ENCODE results near the gene ASXL1.
"Not testable (repeated sequence)": the region's sequence is repeated elsewhere in the genome, so short reads cannot be mapped to it uniquely, and the experiment has no call there.

ASXL1 gene

DNA sequence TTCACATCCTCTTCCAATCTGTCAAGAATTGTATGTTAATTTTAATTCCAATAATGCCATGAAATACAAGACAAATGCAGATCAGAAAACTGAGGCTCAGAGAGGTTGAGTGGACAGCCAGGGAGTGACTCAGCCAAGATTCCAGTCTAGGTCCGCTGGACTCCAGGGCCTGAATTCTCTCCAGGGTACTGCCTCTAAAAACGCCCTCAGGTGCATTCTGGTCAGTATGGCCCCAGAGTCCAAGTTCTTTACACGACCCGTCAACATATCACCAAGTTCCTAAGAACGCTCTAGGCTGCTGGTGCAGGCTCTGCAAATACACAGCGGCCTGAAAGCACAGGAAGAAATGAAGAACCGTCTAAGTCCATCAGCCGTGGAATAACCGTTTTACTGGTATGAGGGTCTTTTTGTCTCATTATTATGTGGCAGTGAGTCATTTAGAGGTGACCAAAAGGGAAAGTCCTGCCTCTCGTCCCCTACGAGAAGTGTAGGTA is 709 bp upstream of the ASXL1 start:
- H3K4me3 ChIP-seq (ENCODE audit: low read length), result peak overlapping the region; percentile 78
- DNase-seq (ENCODE audit: low read depth, low spot score), result no peak

DNA sequence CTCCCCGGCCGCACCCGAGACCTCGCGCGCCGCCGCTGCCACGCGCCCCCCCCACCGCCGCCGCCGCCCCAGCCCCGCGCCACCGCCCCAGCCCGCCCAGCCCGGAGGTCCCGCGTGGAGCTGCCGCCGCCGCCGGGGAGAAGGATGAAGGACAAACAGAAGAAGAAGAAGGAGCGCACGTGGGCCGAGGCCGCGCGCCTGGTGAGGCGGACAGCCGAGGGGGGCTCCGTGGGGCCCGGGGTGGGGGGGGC is 426 bp downstream of the ASXL1 start:
- H3K4me3 ChIP-seq (ENCODE audit: low read length), result peak overlapping the region; percentile 78
- DNase-seq (ENCODE audit: low read depth, low spot score), result no peak

DNA sequence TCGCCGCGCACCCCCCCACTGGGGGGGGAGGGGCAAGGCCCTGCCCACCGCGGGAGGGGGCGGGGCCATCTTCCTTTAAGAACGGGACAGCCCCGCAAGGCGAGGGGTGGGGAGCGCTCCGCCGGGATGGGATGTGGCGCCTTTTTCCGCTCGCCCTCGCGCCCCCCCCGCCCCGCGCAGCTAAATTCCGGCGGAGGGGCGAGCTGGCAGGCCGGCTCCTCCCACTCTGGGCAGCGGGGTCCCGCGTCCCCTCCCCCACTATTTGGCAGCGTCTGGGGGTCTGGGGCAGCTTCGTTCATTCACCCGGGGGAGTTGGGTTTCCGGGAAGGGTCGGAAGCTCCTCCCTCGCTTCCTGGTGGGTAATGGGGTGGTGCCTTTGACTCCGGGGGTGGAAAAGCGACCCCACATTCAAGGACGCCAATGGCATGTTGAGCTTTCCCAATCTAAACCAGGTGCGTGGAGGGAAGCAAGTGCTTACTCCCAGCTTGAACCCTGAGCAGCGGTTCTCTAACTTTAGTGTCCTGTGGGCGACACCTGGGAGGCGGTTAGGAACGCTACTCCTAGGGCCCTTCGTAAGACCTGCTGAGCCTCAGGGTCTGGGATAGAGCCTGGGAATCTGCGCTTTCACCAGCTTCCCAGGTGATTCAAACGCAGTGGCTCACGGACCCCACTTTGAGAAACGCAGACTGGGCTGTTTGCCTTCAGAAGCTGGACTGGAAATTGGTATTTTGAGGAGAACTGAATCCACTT is 927 bp downstream of the ASXL1 start:
- peak; percentile 65 for DNase-seq (ENCODE audit: low read depth, low spot score)
- peak overlapping the region; percentile 78 for H3K4me3 ChIP-seq (ENCODE audit: low read length)

DNA sequence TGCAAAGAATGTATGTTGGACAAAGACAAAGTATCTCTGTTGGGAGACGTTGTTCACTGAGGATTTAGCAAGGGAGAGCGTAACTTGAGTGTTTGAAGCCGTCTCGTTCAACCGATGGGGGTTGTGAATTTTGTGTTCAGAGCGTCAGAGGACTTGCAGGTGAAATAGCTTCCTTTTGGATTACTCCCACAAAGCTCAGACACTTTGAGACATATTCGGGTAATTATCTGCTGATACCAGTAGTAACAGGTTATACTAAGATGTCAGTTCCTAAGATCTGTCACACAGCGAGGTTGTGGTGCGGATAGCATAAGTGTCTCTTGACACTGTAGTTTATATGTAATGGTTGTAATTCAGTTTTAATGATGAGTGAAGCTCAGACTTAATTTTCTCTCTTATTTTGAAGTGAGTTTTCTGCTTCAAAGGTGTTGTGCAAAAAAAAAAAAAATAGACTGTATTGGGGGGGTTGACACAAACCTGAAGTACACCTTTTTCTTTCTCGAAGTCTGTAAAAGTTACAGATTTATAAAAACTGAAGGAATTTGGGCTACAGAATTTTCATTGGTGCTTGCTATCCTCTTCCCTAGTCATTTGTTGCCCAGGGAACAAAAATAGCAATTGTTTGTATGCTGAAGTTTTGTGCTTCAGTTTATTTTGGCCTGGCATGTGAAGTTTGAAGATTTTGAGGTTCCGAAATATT is 1.7 kb downstream of the ASXL1 start:
- DNase-seq (ENCODE audit: low read depth, low spot score), result no peak
- peak overlapping the region; percentile 78 for H3K4me3 ChIP-seq (ENCODE audit: low read length)

DNA sequence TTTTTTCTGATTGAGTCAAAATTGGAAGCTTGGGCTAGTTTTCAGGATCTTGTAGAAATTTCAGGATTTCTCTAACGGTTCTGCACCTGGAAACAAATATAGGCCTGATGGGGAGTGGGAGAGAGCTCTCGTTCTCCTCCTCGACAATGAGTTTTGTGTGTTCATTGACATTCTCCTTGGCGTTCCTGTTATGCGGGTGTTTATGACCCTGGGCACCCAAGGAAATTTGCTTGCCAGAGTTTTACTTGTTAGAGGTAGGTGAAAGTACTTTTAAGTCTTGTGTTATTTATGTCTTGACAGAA is 2.2 kb downstream of the ASXL1 start:
- no peak for DNase-seq (ENCODE audit: low read depth, low spot score)
- no peak overlapping the region for H3K4me3 ChIP-seq (ENCODE audit: low read length)

DNA sequence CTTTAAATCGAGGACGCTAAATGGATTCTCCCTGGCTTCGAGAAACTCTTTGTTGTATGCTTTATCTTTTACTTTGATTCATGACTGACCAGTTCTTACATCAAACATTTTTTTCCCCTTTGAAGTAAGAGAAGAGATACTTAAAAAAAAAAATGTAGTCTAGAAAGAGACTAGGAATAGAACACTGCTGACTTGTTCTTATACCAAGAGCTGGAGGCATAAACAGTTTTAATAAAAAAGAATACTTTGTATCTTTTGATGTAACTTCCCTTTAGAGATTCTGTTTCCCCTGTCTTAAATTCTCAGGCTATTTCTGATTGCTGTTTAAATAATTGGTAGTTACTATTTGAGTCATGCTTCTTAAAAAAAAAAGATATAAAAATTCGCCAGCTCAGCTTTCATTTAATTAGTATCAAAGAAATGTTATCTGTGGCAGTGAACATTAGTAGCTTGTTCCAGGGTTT is 4.8 kb downstream of the ASXL1 start:
- DNase-seq (ENCODE audit: low read depth, low spot score), result no peak
- H3K4me3 ChIP-seq (ENCODE audit: low read length), result no peak overlapping the region

DNA sequence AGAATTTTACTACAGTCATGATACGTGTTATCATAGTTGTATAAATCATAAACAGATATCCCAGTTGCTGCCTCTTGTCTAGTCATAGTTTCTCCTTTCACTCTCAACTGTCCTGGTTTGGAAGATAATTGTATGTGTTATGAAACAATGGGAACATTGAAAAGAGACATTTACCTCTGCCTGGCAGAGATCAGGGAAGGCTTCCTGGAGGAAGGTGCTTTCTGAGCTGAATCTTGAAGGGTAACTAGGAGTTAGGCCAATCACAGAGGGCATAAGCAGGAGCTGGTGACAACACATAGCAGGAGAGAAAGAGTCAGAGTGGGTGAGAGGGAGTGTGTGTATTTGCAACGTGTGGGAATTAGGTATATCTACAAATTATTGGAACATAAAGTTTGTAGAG is 5.4 kb downstream of the ASXL1 start:
- DNase-seq (ENCODE audit: low read depth, low spot score), result no peak
- no peak overlapping the region for H3K4me3 ChIP-seq (ENCODE audit: low read length)

DNA sequence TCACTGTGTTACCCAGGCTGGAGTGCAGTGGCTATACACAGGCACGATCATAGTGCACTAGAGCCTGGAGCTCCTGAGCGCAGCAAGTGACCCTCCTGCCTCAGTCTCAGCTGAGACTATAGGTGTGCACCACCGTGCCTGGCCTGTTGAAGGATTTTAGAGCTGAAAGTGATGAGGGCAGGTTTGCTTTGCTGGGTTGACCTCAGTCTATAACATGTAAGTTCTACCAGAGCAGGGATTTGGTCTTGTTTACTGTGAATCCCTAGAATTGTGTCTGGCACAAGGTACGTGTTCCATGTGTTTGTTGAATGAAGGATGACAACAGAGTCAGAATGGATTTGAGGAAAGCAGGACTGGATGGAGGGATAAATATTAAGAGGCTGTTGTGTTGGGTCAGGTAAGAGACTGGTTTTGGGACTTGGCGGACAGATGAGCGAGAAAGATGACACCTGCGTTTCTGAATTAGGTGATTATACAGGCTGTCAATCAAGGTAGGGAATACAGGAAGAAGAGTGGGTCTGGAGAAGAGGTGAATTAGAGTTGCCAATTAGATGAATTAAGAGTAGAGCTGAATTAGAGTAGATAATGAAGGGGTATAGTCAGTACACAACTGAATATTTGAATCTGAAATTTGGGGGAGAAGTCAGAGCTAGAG is 6.5 kb downstream of the ASXL1 start:
- H3K4me3 ChIP-seq (ENCODE audit: low read length), result no peak overlapping the region
- DNase-seq (ENCODE audit: low read depth, low spot score), result no peak

DNA sequence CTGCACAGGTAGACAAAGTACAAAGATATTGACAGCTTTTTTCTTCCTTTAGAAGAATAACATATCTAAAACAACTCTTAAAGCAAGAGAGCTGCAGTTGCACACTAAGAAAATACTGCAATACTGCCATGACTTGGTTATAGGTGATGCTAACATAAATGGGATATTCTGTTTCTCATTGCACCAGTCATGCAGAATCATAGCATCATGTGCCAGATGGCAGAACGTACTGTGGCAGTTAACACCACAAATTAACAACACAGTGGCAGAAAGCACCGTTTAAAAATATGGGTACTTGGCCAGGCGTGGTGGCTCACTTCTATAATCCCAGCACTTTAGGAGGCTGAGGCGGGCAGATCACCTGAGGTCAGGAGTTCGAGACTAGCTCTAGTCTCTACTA is 7.4 kb downstream of the ASXL1 start:
- no peak overlapping the region for H3K4me3 ChIP-seq (ENCODE audit: low read length)
- no peak for DNase-seq (ENCODE audit: low read depth, low spot score)

DNA sequence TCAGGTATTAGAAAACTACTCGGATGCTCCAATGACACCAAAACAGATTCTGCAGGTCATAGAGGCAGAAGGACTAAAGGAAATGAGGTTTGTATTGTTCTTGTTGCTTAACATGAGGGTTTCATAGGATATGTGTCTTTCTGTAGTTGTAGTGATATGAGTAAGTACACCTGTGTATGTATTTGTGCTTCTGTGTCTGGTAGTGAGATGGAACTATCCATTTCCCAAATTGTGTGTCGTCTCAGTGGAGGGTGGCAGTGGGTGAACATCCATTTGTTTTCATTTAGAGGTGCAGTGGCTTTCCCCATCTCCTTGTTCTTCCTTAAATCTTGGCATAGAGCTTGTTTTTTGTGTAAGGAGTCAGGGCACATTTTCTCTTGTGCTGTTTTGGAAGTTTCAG is 8.2 kb downstream of the ASXL1 start:
- H3K4me3 ChIP-seq (ENCODE audit: low read length), result no peak overlapping the region
- no peak for DNase-seq (ENCODE audit: low read depth, low spot score)

DNA sequence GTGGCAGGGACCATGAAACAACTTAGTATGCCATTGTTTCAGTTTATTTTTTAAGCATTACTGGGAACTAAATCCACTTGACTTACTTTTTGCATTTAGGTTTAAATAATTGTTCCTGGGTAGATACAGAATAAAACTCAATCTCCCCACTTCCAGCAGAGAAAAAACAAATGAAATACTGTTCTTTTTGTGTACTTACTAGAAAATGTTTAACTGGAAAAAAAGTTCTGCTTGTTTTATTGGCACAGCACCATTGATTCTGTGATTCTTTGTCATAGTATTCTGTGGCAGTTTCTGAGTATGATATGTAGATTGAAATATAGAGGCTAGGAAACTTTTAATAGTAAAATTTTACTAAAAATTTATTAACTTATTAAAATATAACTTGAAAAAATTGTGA is 10.2 kb downstream of the ASXL1 start:
- no peak overlapping the region for H3K4me3 ChIP-seq (ENCODE audit: low read length)
- DNase-seq (ENCODE audit: low read depth, low spot score), result no peak

DNA sequence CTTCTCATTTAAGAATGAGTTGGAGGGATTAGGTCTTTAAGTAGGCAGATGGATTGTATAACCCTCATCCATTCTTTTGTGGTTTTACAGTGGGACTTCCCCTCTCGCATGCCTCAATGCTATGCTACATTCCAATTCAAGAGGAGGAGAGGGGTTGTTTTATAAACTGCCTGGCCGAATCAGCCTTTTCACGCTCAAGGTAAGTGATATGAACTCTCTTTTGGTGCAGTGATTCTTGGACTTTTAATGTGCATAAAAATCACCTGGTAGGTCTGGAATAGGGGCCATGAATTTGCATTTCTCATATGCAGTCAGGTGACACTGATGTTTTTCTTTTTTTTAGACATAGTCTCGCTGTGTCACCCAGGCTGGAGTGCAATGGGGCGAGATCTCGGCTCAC is 10.8 kb downstream of the ASXL1 start:
- H3K4me3 ChIP-seq (ENCODE audit: low read length), result no peak overlapping the region
- DNase-seq (ENCODE audit: low read depth, low spot score), result no peak

DNA sequence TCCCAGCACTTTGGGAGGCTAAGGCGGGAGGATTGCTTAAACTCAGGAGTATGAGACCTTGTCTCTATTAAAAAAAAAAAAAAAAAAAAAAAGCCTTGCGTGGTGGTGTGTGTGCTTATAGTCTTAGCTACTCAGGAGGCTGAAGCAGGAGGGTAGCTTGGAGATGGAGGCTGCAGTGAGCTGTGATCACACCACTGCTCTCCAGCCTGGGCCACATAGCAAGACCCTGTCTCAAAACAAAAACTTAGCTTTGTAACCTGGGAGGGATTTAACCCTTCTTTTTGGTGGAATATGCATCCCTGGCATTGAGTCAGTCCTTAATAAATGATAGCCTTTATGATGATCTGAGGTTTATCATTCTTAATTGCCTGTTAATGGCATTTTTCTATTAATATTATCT is 12.8 kb downstream of the ASXL1 start:
- no peak for DNase-seq (ENCODE audit: low read depth, low spot score)
- no peak overlapping the region for H3K4me3 ChIP-seq (ENCODE audit: low read length)

DNA sequence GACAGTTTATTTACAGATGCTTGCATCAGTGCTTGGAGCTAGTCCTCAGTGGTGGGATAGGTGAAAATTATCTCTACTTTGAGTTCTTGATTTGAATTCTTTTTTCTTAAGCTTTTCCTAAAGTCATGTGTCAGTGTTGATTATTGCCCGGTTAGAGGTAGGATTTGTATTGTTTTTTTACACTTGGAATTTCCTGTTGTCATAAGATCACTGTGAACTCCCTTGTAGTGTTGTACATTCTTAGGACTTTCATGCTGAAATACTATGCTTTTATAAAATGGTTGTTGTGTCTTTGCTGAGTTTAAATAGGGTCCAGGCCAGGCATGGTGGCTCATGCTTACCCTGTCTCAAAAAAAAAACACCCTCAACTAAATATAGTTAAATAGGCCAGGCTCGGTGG is 20.3 kb downstream of the ASXL1 start:
- no peak overlapping the region for H3K4me3 ChIP-seq (ENCODE audit: low read length)
- no peak for DNase-seq (ENCODE audit: low read depth, low spot score)

DNA sequence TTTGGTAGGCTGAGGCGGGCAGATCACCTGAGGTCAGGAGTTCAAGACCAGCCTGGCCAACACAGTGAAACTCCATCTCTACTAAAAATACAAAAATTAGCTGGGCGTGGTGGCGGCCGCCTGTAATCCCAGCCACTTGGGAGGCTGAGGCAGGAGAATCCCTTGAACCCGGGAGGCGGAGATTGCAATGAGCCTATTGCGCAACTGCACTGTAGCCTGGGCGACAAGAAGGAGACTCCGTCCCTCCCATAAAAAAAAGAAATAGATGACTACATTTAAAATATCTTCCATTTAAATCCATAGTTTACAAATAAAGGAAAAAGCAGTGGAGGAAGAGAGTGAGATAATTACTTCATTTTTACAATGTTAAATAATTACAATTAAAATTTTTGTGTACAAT is 21.9 kb downstream of the ASXL1 start:
- DNase-seq (ENCODE audit: low read depth, low spot score); H3K4me3 ChIP-seq (ENCODE audit: low read length): not testable (repeated sequence)

DNA sequence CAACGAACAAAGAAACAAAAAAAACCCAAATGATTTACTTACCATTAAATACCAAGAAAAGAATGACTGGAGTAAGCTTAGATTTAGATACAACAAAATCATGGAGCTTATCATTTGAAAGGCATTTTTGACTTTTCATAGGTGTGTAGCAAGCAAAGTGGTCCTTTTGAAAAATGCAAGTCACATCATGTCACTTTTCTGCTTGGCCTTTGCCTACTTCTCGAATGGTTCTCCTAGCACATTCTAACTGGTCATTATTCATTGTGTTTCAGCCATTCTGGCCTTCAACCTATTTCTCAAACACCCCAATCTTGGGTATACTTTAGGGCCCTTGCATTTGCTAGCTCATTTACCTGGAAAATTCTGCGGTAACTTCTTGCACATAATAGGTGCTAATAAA is 22.6 kb downstream of the ASXL1 start:
- no peak overlapping the region for H3K4me3 ChIP-seq (ENCODE audit: low read length)
- no peak for DNase-seq (ENCODE audit: low read depth, low spot score)

DNA sequence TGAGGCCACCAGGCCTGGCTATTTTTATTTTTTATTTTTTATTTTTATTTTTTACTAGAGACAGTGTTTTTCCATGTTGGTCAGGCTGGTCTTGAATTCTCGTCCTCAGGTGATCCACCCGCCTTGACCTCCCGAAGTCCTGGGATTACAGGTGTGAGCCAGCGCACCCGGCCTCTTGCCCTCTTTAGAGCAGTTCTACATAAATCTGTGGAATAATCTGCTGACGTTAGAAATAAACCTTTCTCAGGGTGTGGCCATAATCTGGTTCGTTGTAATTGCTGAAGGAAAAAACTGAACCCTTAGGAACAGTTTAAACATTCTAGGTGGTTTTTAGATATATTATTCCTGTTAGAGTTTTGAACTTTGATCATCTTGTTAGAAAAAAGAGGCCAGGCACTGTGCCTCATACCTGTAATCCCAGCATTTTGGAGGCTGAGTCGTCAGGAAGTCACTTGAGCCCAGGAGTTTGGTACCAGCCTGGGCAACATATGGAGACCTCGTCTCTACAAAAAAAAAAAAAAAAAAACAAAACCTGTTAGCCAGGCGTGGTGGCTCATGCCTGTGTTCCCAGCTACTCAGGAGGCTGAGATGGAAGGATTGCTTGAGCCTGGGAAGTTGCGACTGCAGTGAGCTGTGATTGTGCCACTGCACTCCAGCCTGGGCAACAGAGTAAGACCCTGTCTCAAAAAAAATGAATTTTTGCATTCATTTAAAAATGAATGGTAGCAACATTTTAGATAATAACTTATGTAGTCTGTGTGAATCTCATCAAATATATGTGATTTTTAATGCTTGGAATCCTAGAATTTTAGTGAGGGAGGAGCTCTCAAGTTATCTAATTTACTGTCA is 24.2 kb downstream of the ASXL1 start:
- no peak for DNase-seq (ENCODE audit: low read depth, low spot score)
- no peak overlapping the region for H3K4me3 ChIP-seq (ENCODE audit: low read length)

DNA sequence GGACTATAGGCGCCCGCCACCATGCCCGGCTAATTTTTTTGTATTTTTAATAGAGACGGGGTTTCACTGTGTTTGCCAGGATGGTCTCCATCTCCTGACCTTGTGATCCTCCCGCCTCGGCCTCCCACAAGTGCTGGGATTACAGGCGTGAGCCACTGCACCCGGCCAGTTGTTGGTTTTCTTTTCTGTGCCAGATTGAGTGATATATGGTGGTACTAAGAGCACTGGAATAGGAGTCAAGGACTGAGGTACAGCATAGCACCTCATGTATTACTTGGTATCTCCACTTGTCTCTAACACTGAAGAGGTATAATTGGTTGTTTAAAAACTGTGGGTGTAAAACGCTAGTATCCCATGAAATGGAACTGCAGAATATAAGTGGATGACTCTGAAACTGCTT is 25.3 kb downstream of the ASXL1 start:
- not testable (repeated sequence) for H3K4me3 ChIP-seq (ENCODE audit: low read length); DNase-seq (ENCODE audit: low read depth, low spot score)

DNA sequence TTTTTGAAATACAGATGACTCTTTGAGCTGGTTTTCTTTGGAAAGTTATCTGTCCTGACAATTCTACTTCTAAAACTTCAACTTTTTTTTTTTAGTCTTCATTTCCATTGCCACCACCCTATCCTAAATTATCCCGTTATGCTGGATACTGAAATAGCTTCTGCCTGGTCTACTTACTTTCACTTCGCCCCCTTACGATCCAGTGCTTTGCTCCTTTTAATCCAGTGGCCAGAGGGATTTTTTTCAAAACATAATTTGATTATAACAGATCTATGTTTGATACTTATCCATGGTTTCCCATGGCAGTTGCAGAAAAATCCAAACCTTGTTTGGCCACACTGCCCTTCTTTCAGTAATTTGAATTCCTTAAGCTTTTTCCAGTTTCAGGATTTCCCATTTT is 27.4 kb downstream of the ASXL1 start:
- no peak for DNase-seq (ENCODE audit: low read depth, low spot score)
- no peak overlapping the region for H3K4me3 ChIP-seq (ENCODE audit: low read length)

DNA sequence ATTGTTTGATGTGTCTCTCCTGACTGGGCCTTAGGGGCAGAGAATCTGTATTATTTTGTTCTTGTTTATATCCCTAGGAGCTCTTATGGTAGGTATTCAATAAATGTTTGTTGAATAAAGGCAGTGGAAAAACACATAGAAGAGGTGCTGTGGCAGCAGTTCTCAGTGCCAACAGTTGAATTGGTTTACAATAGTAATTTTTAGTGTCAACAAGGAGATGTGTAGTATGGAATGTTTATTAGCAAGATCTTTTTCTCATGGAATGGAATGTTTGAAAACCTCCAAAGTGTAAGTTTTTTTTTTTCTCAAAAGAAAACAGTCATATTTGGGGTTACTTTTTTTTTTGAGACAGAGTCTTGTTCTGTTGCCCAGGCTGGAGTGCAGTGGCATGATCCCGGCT is 28.0 kb downstream of the ASXL1 start:
- no peak overlapping the region for H3K4me3 ChIP-seq (ENCODE audit: low read length)
- no peak for DNase-seq (ENCODE audit: low read depth, low spot score)
